RPMI8226 (cell line): Measurements from ENCODE around the gene KLHL22.
"Not testable (repeated sequence)": the region's sequence is repeated elsewhere in the genome, so short reads cannot be mapped to it uniquely, and the experiment has no call there.

Experiments
- DNase-seq: peaks from one replicate; pipeline ENCODE4 v3.0.0-alpha.2; 2015

The KLHL22 gene

DNA sequence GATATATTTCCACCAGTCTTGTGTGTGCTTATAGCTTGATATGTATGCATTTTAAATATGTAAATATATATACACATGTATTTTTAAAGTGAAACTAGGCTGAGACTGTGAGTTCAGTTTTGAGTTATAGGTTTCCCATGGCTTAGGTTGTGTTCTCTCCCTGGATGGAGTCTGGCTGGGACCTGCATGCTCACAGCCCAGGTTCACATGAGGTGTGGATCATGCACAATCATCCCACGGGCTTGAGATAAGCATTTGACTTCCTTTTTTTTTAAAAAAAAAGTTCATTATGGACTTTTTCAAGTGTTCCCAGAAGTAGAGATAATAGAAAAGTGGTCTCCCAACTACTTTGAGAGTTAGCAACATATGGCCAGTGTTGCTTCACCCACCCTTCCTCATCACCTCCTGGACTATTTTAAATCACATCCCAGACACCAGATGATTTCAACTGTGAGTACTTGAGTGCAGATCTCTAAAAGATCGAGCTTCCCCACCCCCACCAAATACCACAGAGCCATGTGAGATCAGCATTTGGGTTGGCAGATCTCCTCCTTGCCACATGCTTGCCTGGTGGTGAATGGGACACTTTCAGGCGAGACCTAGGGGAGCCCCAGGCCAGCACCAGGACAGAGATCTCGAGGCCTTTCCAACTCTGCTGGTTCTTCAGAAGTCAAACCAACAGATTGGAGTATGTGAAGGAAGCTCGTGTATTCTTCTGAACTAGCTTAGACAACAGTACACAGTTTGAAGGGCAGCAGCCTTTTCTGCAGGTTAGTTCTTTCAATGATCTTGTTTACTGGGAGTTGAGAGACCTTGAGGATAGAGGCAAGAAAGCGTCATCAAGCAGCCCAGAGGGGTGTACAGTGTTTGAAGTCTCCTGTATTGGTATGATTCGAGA lies 27.7 kb upstream of the KLHL22 start:
- DNase-seq: peak; percentile 35

GRCh38 chr22:20522134-20523004 lies 26.8 kb upstream of the KLHL22 start:
- DNase-seq: no peak

- no peak for DNase-seq
Observed at GRCh38 chr22:20520093-20520511, 24.5 kb upstream of the KLHL22 start.

DNA sequence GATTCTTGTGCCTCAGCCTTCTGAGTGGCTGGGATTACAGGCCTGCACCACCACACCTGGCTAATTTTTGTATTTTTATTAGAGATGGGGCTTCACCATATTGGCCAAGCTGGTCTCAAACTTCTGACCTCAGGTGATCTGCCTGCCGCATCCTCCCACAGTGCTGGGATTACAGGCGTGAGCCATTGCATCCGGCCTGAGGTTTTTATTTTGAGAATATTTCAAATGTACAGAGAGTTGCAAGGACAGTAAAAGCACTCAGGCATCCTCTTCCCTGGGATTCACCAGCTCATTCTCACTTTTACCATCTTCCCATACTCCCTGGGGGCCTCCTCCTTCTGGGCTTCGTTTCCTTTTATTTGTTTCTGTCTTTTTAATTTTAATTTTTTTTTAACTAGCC lies 24.0 kb upstream of the KLHL22 start:
- no peak for DNase-seq

DNA sequence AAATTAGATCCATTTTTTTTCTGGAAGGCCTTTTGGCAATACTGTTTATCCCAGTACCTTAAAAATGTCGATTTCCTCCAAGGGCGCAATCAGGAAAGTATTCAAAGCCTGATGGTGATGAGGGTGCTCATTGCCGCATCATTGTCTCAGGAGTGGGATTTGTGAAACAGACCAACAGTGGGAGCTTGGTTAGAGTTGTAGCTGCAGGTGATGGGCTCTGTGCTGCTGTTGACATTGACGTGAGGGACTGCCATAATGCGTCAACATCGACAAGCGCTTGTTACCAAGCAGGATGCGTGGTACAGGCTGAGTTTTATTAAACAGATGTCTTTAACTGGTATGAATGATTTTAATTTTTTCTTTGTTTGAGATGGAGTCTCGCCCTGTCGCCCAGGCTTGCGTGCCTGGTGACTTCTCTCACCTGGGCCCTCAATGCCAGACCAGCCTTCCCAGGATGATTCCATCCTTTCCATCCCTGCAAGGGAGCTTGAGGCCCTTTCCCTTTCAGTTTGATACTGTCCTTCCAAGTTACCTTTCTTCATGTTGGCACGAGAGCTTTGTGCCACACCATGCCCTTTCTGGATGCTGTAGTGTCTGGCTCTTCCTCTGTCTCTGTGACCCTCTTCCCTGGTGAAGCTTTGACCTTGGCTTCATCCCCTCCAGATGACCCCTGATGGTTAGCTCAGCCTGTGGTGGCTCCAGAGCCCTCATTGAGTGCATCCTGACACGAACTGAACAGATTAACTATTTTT lies 22.4 kb upstream of the KLHL22 start:
- no peak for DNase-seq

- no peak for DNase-seq
Observed at GRCh38 chr22:20517422-20517821, 21.8 kb upstream of the KLHL22 start.

DNA sequence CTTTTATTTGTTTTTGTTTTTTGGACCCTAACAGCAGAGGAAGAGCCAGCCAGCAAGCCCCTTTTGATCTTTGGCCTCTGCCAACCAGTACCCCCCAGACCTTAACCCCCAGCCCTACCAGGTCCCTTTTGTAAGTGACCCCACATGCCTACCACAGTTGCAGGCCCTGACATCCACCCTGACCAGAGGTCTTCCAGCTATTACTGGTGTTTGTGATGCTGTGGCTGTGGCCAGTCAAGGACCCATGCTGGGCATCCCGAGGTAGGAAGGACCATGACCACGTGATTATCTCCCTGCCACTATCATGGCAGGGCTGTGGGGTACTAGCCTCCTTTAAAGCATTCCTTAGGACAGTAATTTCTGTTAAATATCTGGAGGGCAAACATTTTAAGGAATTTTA lies 20.8 kb upstream of the KLHL22 start:
- DNase-seq: no peak

GRCh38 chr22:20514658-20515406 lies 19.2 kb upstream of the KLHL22 start:
- DNase-seq: no peak

DNA sequence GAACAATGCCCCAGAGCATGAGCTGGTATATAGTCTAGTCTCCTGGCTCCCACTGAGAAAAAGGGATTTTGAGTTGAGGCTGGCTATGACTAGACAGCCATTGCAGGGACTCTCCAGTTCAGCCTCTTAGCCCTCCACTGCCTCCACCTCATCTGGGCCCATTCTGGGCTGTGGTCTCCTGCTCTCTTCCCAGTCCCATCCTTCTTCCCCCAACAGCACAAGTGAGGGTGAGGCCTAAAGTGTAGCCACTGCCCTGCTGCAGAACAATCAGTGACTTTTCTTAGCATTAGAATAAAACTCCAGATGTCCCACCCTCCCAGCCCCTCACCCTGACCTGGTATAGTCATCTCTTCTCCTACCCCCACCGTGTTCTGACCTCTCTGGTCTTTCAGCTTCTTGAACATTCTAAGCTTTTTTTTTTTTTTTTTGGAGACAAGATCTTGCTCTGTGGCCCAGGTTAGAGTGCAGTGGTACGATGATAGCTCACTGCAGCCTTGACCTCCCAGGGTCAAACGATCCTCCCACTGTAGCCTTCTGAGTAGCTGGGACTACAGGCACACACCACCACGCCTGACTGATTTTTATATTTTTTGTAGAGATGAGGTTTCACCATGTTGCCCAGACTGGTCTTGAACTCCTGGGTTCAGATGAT lies 16.1 kb upstream of the KLHL22 start:
- DNase-seq: no peak

DNA sequence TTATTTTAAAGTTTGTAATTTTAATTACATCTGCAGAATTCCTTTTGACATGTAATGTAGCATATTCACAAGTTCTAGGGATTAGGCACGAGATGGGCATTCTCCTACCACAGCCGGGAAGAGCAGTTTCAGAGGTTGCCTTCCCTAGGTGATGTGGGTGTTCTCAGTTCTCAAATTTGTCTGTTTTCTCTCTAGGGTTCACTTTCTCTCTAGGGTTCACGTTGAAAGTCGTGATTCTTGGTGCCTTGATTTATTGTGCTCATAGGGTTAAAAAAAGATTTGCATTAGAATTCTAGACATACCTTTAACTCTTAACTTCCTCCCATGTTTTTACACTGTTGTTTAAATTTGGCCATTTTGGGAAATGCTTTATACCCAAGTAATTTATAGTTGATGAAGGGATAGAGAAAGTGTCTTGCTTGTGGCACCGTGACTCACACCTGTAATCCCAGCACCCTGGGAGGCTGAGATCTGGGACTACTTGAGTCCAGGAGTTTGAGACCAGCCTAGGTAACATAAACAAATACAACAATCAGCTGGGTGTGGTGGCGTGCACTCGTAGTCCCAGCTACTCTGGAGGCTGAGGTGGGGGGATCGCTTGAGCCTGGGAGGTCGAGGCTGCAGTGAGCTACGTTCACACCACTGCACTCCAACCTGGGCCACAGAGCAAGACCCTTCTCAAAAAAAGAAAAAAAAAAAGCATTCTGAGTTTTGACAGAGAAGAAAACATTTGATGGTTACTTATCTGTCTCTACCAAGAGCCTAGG lies 15.4 kb upstream of the KLHL22 start:
- DNase-seq: no peak

DNA sequence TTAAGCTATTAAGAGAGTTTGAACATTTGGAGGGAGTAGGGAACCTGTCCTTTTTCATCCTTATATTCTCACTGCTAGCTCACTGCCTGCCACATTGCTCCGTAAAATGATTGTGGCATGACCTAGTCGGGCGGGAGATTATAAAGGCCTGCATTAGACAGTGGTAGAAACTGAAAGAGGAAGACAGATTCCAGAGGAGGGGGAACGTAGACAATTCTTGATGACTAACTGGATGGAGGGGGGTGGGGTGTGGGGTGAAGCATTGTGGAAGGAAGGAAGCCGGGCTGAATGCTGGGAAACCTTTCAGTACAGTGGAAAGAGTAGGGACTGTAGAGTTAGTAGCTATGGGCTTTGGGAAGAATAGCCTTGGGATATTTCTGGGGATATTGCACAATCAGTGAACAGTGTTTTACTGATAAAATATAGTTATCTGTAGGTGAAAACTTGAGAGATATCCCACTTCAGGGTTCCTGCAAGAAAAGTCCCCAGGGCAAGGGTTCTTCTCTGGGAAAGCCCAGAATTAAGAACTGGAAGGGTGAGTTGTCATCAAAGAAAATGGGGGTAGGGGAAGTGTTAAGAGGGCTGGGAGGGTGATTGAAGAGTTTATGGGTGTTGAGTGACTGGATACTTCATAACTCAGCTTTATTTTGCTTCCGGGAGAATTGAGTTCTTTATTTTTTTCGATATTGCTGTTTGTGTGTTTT lies 13.9 kb upstream of the KLHL22 start:
- DNase-seq: peak; percentile 59

GRCh38 chr22:20508815-20509271 lies 13.2 kb upstream of the KLHL22 start:
- DNase-seq: no peak

- not testable (repeated sequence) for DNase-seq
Observed at GRCh38 chr22:20508067-20508755, 12.6 kb upstream of the KLHL22 start.

DNA sequence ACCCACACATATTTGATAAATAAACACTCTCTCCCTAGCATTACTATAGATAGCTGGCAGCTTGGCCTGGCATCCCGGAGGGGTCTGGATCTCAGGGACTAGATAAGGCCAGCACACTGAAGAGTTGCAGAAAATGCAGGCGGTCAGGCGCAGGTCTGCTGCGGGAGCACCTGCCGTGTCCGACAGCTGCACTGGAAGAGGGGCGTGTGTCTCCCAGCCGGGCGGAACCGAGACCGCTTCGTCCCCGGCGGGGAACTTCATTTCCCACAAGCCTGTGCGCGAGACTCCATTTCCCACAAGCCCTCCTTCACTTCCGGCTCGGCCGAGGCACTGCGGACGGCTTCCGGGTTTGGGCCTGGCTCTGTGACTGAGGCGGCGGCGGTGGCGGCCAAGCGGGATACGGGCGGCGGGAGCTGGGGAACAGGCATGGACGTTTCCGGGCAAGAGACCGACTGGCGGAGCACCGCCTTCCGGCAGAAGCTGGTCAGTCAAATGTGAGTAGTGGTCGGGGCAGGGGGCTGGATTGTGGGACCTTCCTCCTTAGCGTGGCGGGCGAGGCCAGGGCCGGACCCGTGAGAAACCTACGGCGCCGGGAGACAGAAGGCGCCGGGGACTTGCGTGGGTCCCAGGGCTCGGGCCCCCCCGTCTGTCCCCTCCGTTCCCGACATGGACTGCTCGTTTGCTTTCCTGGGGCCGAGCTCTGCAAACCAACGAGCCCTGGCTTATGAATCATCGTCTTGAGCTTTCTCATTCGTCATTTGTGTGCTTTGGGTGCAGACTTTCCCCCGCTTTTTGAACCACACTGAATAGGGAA lies 11.9 kb upstream of the KLHL22 start, which contains the start of gene MED15:
TSS of gene MED15 (plus strand) at position 358 of the 814 bp plus-strand sequence. CDS start at position 427, 69 bp downstream.
- peak; percentile 78 for DNase-seq

DNA sequence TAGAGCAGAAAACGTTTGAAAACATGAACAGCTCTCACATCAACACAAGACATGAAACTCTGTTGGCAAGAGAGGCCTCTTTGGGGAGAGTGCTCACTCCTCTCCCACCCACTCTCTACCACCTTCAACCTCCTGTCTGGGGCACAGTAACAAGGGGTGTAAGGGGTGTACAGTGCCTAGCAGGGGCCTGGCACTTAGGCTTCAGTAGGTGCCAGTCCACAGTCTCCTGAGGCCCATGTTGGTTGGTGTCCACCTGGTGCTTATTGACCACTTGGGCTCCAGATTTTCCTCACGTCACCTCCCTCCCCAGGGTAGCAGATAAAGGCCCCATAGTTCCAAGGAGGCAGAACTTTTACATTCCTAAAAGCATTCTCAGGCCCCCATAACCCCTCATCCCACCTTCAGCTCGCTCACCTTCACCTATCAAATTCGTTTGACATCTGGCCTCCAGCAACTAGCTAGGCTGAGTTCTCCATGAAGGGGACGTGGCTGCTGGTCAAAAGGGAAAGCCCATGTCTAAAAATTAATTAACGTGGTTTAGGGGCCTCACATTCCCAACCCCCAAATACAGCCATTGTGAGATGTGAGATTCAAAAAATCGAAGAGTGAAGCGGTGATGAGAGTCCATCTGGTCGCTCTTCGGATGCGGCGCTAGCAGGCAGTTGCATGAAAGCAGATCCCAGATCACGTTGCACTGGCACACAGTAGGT lies 11.1 kb upstream of the KLHL22 start:
- DNase-seq: no peak

- not testable (repeated sequence) for DNase-seq
Observed at GRCh38 chr22:20504293-20504922, 8.8 kb upstream of the KLHL22 start.

DNA sequence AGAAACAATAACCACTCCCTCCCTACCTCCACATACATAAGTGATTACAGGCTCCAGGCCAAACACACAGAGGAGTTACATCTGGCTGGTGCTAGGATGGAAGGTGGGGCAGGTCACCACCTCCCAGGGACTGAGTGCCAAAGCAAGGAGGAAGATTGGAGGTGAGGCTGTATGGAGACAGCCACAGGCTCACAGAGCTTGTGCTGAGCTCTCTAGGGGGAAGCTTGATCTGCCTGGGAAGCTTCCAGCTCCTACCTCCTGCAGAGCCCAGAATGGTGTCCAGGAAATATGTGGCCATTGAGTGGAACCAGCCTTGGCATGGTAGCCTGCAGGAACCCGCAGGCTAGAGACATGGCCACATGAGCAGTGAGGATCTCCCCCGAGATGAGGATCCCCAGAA lies 8.2 kb upstream of the KLHL22 start:
- no peak for DNase-seq
